Measurements from ENCODE around the gene EXO5. TPM values are rescaled to one million over a fixed set of nuclear protein-coding genes. Genes with fewer than 3 reads are reported as not detected.

EXO5 gene
- total and polyA plus RNA-seq, 2 of the 13 experiments (the other 11 are each of a cell fraction or from before 2014, with no cell fraction given): 9.9 to 20.5 TPM

DNA sequence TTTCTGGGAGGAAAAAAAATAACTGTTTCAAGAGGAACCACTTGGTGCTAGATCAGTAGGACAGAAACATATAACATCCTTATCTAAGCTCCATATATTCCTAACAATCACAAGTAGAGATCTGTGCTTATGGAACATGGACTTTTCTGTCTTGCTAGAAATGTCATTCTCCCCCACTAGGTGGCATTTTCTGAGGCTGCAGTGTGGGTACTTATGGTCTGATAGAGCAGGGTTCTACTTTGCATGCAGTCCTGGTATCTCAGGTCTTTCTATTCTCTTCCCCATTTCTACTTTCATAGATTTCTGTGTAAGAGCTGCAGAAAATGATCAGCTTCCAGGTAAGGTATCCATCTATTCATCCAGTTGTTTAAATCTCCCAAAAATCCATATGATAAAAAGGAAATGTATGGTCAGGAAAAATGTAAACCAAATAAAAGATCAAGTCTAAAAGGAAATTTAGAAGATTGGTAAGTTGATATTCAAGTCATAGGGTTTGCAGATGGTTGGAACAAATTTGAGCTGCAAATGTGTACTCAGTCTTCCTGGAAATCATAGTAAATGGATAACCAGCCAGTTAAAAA is 24.4 kb downstream of the EXO5 start (continued):
- TF ChIP-seq RAD21 (CRISPR knock-in tag; IDR thresholded peaks at IDR 0.05): peak; percentile 23; the same call in 1 of the 2 replicates
- TF ChIP-seq ZNF605 (CRISPR knock-in tag; IDR thresholded peaks at IDR 0.05): no peak
- TF ChIP-seq HOXA9 (CRISPR knock-in tag; IDR thresholded peaks at IDR 0.05; ENCODE audit: borderline replicate concordance): no peak
- no peak for TF ChIP-seq ZNF878 (CRISPR knock-in tag; IDR thresholded peaks at IDR 0.05)
- no peak for TF ChIP-seq PRMT3 (CRISPR knock-in tag; IDR thresholded peaks at IDR 0.05; ENCODE audit: borderline replicate concordance, low read depth)
- TF ChIP-seq THAP11 (CRISPR knock-in tag; IDR thresholded peaks at IDR 0.05): peak; percentile 71
- TF ChIP-seq, protein P1, sequence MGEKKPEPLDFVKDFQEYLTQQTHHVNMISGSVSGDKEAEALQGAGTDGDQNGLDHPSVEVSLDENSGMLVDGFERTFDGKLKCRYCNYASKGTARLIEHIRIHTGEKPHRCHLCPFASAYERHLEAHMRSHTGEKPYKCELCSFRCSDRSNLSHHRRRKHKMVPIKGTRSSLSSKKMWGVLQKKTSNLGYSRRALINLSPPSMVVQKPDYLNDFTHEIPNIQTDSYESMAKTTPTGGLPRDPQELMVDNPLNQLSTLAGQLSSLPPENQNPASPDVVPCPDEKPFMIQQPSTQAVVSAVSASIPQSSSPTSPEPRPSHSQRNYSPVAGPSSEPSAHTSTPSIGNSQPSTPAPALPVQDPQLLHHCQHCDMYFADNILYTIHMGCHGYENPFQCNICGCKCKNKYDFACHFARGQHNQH (CRISPR knock-in tag; IDR thresholded peaks at IDR 0.05): no peak
- TF ChIP-seq MIXL1 (CRISPR knock-in tag; IDR thresholded peaks at IDR 0.05): 0 out of 2 replicates have a peak, but pooled peaks have one; percentile 10
- TF ChIP-seq TRIM24 (CRISPR knock-in tag; IDR thresholded peaks at IDR 0.05): no peak
- peak; percentile 23; the same call in 1 of the 2 replicates for TF ChIP-seq TARDBP (CRISPR knock-in tag; IDR thresholded peaks at IDR 0.05)
- peak; percentile 24; the same call in 1 of the 2 replicates for TF ChIP-seq NCOA2 (CRISPR knock-in tag; IDR thresholded peaks at IDR 0.05)
- TF ChIP-seq FOSL1 (CRISPR knock-in tag; IDR thresholded peaks at IDR 0.05; ENCODE audit: borderline replicate concordance): no peak
- TF ChIP-seq SIX4 (CRISPR knock-in tag; IDR thresholded peaks at IDR 0.05): no peak
- TF ChIP-seq, protein P2, sequence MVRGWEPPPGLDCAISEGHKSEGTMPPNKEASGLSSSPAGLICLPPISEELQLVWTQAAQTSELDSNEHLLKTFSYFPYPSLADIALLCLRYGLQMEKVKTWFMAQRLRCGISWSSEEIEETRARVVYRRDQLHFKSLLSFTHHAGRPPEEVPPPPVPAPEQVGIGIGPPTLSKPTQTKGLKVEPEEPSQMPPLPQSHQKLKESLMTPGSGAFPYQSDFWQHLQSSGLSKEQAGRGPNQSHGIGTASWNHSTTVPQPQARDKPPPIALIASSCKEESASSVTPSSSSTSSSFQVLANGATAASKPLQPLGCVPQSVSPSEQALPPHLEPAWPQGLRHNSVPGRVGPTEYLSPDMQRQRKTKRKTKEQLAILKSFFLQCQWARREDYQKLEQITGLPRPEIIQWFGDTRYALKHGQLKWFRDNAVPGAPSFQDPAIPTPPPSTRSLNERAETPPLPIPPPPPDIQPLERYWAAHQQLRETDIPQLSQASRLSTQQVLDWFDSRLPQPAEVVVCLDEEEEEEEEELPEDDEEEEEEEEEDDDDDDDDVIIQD (CRISPR knock-in tag; IDR thresholded peaks at IDR 0.05; ENCODE audit: low read depth): 0 out of 2 replicates have a peak, but pooled peaks have one; percentile 51
- TF ChIP-seq, protein P3, sequence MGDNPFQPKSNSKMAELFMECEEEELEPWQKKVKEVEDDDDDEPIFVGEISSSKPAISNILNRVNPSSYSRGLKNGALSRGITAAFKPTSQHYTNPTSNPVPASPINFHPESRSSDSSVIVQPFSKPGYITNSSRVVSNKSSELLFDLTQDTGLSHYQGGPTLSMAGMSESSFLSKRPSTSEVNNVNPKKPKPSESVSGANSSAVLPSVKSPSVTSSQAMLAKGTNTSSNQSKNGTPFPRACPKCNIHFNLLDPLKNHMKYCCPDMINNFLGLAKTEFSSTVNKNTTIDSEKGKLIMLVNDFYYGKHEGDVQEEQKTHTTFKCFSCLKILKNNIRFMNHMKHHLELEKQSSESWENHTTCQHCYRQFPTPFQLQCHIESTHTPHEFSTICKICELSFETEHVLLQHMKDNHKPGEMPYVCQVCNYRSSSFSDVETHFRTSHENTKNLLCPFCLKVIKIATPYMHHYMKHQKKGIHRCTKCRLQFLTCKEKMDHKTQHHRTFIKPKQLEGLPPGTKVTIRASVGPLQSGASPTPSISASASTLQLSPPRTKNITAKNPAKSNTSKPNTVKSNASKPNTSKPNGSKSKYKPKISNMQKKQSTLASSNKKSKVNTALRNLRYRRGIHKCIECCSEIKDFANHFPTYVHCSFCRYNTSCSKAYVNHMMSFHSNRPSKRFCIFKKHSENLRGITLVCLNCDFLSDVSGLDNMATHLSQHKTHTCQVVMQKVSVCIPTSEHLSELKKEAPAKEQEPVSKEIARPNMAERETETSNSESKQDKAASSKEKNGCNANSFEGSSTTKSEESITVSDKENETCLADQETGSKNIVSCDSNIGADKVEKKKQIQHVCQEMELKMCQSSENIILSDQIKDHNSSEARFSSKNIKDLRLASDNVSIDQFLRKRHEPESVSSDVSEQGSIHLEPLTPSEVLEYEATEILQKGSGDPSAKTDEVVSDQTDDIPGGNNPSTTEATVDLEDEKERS (CRISPR knock-in tag; IDR thresholded peaks at IDR 0.05): no peak
- TF ChIP-seq HOXA5 (CRISPR knock-in tag; IDR thresholded peaks at IDR 0.05): no peak
- TF ChIP-seq IRF2 (CRISPR knock-in tag; IDR thresholded peaks at IDR 0.05): 0 out of 2 replicates have a peak, but pooled peaks have one; percentile 37
- TF ChIP-seq, protein P4, sequence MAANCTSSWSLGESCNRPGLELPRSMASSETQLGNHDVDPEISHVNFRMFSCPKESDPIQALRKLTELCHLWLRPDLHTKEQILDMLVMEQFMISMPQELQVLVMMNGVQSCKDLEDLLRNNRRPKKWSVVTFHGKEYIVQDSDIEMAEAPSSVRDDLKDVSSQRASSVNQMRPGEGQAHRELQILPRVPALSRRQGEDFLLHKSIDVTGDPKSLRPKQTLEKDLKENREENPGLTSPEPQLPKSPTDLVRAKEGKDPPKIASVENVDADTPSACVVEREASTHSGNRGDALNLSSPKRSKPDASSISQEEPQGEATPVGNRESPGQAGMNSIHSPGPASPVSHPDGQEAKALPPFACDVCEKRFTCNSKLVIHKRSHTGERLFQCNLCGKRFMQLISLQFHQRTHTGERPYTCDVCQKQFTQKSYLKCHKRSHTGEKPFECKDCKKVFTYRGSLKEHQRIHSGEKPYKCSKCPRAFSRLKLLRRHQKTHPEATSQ (CRISPR knock-in tag; IDR thresholded peaks at IDR 0.05; ENCODE audit: borderline replicate concordance): 0 out of 2 replicates have a peak, but pooled peaks have one; percentile 18
- TF ChIP-seq, protein P5, sequence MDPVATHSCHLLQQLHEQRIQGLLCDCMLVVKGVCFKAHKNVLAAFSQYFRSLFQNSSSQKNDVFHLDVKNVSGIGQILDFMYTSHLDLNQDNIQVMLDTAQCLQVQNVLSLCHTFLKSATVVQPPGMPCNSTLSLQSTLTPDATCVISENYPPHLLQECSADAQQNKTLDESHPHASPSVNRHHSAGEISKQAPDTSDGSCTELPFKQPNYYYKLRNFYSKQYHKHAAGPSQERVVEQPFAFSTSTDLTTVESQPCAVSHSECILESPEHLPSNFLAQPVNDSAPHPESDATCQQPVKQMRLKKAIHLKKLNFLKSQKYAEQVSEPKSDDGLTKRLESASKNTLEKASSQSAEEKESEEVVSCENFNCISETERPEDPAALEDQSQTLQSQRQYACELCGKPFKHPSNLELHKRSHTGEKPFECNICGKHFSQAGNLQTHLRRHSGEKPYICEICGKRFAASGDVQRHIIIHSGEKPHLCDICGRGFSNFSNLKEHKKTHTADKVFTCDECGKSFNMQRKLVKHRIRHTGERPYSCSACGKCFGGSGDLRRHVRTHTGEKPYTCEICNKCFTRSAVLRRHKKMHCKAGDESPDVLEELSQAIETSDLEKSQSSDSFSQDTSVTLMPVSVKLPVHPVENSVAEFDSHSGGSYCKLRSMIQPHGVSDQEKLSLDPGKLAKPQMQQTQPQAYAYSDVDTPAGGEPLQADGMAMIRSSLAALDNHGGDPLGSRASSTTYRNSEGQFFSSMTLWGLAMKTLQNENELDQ (CRISPR knock-in tag; IDR thresholded peaks at IDR 0.05; ENCODE audit: borderline replicate concordance): no peak
- TF ChIP-seq TEAD2 (CRISPR knock-in tag; IDR thresholded peaks at IDR 0.05): no peak
- peak; percentile 62; the same call in 1 of the 2 replicates for TF ChIP-seq GATAD2A (CRISPR knock-in tag; IDR thresholded peaks at IDR 0.05)
- TF ChIP-seq PHF5A (CRISPR knock-in tag; IDR thresholded peaks at IDR 0.05; ENCODE audit: low read depth, unreplicated experiment): peak; percentile 65
